Suprapubic skin (tissue), 4 donors: Measurements from ENCODE around the gene IL36A.

Experiments
- EP300 ChIP-seq: sonication (generic); formaldehyde crosslinking; IDR thresholded peaks from one replicate; pipeline ENCODE4 v1.6.1; 2017; ENCODE audit warnings: antibody characterized with exemption
- POLR2A ChIP-seq, 2 donors: fragments of 450-650 bp; IDR thresholded peaks; one replicate each; pipeline ENCODE4 v1.6.1; 2017; ENCODE audit warnings: antibody characterized with exemption in 2 of 2, mild to moderate bottlenecking in 2 of 2, moderate library complexity in 2 of 2
- POLR2AphosphoS5 ChIP-seq, 3 donors: sonication (generic); formaldehyde crosslinking; IDR thresholded peaks; one replicate each; pipeline ENCODE4 v1.6.1; 2017; ENCODE audit warnings: antibody characterized with exemption in 3 of 3
- TF ChIP-seq, protein P1 (sequence below), 2 donors: fragments of 200-600 bp in 1 of 2; fragments of 450-650 bp in 1 of 2; sonication (generic) in 1 of 2; IDR thresholded peaks; one replicate each; pipeline ENCODE4 v1.5.1; 2016 to 2019; ENCODE audit warnings: antibody characterized with exemption in 2 of 2, mild to moderate bottlenecking in 1 of 2, moderate library complexity in 1 of 2

DNA sequence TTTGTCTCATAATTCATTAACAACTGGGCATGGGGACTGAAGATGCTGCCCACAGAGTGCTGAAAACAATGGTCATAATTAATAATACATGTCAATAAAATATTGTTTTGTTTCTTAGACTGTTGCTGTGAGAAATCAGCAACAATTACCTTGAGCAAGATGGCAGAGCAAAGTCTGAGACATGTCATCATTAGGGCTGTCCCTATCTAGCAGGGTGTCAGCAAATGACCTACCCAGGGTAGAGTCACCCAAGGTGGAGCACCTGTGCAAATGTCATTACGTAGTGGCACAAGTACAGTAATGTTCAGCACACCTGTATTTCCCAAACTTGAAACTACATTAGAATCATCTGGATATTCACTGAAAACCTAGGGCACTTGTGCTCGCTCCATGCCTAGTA, 10.6 kb upstream of the IL36A start:
- TF ChIP-seq, protein P1, sequence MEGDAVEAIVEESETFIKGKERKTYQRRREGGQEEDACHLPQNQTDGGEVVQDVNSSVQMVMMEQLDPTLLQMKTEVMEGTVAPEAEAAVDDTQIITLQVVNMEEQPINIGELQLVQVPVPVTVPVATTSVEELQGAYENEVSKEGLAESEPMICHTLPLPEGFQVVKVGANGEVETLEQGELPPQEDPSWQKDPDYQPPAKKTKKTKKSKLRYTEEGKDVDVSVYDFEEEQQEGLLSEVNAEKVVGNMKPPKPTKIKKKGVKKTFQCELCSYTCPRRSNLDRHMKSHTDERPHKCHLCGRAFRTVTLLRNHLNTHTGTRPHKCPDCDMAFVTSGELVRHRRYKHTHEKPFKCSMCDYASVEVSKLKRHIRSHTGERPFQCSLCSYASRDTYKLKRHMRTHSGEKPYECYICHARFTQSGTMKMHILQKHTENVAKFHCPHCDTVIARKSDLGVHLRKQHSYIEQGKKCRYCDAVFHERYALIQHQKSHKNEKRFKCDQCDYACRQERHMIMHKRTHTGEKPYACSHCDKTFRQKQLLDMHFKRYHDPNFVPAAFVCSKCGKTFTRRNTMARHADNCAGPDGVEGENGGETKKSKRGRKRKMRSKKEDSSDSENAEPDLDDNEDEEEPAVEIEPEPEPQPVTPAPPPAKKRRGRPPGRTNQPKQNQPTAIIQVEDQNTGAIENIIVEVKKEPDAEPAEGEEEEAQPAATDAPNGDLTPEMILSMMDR (IDR thresholded peaks at IDR 0.05): no peak
- no peak for TF ChIP-seq POLR2AphosphoS5 (IDR thresholded peaks at IDR 0.05)
- TF ChIP-seq POLR2A (IDR thresholded peaks at IDR 0.05): no peak
- no peak for TF ChIP-seq EP300
